ENCODE measurements around the gene KPNA6. TPM values are rescaled to one million over a fixed set of nuclear protein-coding genes. Genes with fewer than 3 reads are reported as not detected.

The KPNA6 gene
- total and polyA plus RNA-seq, 2 donors (not counting 3 experiments of a cell fraction or from before 2014, with no cell fraction given) = 22.1 to 85.6 TPM

DNA sequence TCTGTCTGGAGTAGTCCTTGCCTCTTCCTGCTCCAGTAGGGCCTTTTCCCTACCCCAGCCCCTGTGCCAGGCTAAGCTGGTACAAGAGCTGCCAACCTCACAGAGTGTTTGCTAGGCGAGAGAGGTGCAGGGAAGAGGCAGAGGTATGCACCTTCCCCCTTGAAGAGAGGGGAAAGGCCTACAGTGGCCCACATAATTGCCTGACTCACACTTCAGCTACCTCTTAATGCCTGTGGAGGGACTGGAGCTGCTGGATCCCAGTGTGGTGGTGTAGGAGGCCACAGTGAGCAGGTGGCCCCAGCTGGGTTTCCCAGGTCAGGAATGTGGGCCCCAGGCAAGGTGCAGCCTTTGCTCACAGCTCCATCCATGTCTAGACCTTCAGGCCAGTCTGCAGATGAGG, 89.2 kb downstream of the KPNA6 start:
- intact Hi-C loops (cut with micrococcal nuclease) = no loop called here
- dilution Hi-C loops (cut with MboI; ENCODE audit: extremely low pct_ligation_motif_present, low sequenced_read_pairs) = no loop called here
- no peak for TF ChIP-seq POLR2A (IDR thresholded peaks at IDR 0.05; ENCODE audit: low read depth, low read length)
- TF ChIP-seq, protein P1, sequence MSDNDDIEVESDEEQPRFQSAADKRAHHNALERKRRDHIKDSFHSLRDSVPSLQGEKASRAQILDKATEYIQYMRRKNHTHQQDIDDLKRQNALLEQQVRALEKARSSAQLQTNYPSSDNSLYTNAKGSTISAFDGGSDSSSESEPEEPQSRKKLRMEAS (IDR thresholded peaks at IDR 0.05; ENCODE audit: insufficient read depth, insufficient read length) = no peak
- TF ChIP-seq MYC (IDR thresholded peaks at IDR 0.05; ENCODE audit: low read depth, low read length) = no peak
- no peak for TF ChIP-seq EZH2 (IDR thresholded peaks at IDR 0.05; ENCODE audit: borderline replicate concordance, low read depth, low read length, severe bottlenecking)
- TF ChIP-seq, protein P2, sequence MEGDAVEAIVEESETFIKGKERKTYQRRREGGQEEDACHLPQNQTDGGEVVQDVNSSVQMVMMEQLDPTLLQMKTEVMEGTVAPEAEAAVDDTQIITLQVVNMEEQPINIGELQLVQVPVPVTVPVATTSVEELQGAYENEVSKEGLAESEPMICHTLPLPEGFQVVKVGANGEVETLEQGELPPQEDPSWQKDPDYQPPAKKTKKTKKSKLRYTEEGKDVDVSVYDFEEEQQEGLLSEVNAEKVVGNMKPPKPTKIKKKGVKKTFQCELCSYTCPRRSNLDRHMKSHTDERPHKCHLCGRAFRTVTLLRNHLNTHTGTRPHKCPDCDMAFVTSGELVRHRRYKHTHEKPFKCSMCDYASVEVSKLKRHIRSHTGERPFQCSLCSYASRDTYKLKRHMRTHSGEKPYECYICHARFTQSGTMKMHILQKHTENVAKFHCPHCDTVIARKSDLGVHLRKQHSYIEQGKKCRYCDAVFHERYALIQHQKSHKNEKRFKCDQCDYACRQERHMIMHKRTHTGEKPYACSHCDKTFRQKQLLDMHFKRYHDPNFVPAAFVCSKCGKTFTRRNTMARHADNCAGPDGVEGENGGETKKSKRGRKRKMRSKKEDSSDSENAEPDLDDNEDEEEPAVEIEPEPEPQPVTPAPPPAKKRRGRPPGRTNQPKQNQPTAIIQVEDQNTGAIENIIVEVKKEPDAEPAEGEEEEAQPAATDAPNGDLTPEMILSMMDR (IDR thresholded peaks at IDR 0.05; ENCODE audit: extremely low read depth in 1 of 2, insufficient read depth in 1 of 2, low read depth in 1 of 2, low read length in 2 of 2) = no peak
- TF ChIP-seq FOS (IDR thresholded peaks at IDR 0.05; ENCODE audit: borderline replicate concordance, insufficient read depth, low read length) = no peak
- no peak for TF ChIP-seq JUN (IDR thresholded peaks at IDR 0.05; ENCODE audit: borderline replicate concordance, insufficient read depth, insufficient read length, low read depth)
- no peak for TF ChIP-seq POLR2AphosphoS5 (IDR thresholded peaks at IDR 0.05; ENCODE audit: insufficient read depth, low read depth, low read length)
- TF ChIP-seq GATA2 (IDR thresholded peaks at IDR 0.05; ENCODE audit: insufficient read depth, insufficient read length, low read depth, low read length) = no peak
- Histone ChIP-seq H2AFZ (ENCODE audit: low read depth, low read length) (no peak overlapping the region), H3K9me1 (replicated peaks; ENCODE audit: control insufficient read depth, extremely low read depth, insufficient read depth, low read length) (no peaks in the 10 kb centered on the region), H3K4me3 (replicated peaks in 1 of 3; ENCODE audit: insufficient read depth in 1 of 3, low read depth in 1 of 3, low read length in 3 of 3) (no peak overlapping the region), H4K20me1 (replicated peaks; ENCODE audit: control insufficient read depth, extremely low read depth, insufficient read depth, low read length) (no peaks in the 10 kb centered on the region), H3K79me2 (ENCODE audit: control insufficient read depth, insufficient read depth, low read length) (no peaks in the 10 kb centered on the region), H3K27ac (ENCODE audit: insufficient read depth, low read depth, low read length) (no peak overlapping the region), H3K4me2 (ENCODE audit: insufficient read depth, low read length) (no peak overlapping the region), H3K9me3 (replicated peaks; ENCODE audit: control insufficient read depth, insufficient read depth, low read length) (no peaks in the 10 kb centered on the region), H3K4me1 (ENCODE audit: control insufficient read depth, extremely low read depth, insufficient read depth, low read length) (peaks cover 8% of the 10 kb centered on the region), H3K36me3 (ENCODE audit: control insufficient read depth in 2 of 2, extremely low read depth in 1 of 2, insufficient read depth in 2 of 2, low read length in 2 of 2) (peaks cover 25 to 45% of the 10 kb centered on the region in 2 experiments), H3K27me3 (ENCODE audit: control insufficient read depth in 2 of 2, insufficient read depth in 2 of 2, low read length in 2 of 2) (no peaks in the 10 kb centered on the region), H3K9ac (replicated peaks; ENCODE audit: extremely low read depth, insufficient read depth, low read length) (no peak overlapping the region)
- CTCF ChIA-PET = interaction anchor here (0.8 to 1.0 kb wide), 2 partner anchors 19 to 204 kb away, joined by 3 to 4 read pairs; no protein-coding TSS in a partner anchor
- no peak for DNase-seq (ENCODE audit: low read depth, low spot score)
- no TSS peak for BruUV-seq (replicated peaks)
- POLR2A ChIA-PET = interaction anchor here (0.7 to 1.1 kb wide), 2 partner anchors 19 to 36 kb away, joined by 3 to 4 read pairs; no protein-coding TSS in a partner anchor
- no peak for FAIRE-seq

All from endothelial cell of umbilical vein (primary cell).